ENCODE data around the gene PTPRA.

DNA sequence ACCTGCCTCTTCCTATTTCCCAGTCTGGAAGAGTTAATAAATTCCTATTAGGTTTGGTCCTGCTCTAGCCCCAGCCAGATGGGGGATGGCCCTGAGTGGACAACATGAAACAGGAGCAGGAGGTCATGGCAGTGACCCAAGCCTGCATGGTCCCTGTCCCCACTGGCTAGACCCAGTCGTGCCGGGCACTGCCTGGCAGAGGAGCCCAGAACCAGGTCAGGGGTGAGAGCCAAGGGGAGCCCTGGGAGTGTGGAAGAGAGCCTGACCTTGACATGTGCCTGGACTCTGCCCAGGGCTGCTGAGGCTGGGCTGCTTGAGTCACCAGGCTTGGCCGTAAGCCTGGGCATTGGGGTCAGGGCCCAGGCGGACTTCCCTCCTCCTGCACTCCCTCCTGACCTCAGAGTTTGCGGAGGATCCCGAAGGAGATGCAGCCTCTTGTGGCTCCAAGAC is 207.7 kb downstream of the PTPRA start:
- TF ChIP-seq ZNF24 (IDR thresholded peaks at IDR 0.05) (no peak), MECOM (CRISPR knock-in tag; IDR thresholded peaks at IDR 0.05) (no peak), CEBPG (CRISPR knock-in tag; IDR thresholded peaks at IDR 0.05) (no peak), CEBPG (tag; conservative IDR thresholded peaks at IDR 0.05 in 1 of 2, IDR thresholded peaks at IDR 0.05 in 1 of 2) (no peak), KHSRP (IDR thresholded peaks at IDR 0.05) (no peak), CTCF (IDR thresholded peaks at IDR 0.05 in 2 of 3, conservative IDR thresholded peaks at IDR 0.05 in 1 of 3; ENCODE audit: insufficient read depth in 2 of 3, low read depth in 1 of 3, low read length in 3 of 3) (no peak), HDAC6 (IDR thresholded peaks at IDR 0.05; ENCODE audit: low read depth, low read length) (no peak), ZBTB7A (IDR thresholded peaks at IDR 0.05; ENCODE audit: borderline replicate concordance, control insufficient read depth, low read depth, low read length) (no peak), FOSL1 (tag; conservative IDR thresholded peaks at IDR 0.05) (no peak), TCF7L2 (IDR thresholded peaks at IDR 0.05; ENCODE audit: low read depth, low read length) (no peak), NONO (IDR thresholded peaks at IDR 0.05; ENCODE audit: low read depth in 2 of 2, low read length in 1 of 2) (no peak), ZFP36 (IDR thresholded peaks at IDR 0.05; ENCODE audit: low read depth, low read length, partially characterized antibody) (no peak)

Data from K562 (cell line).